Suprapubic skin (tissue), 4 donors: ENCODE results near the gene RBMS1.

ENCODE experiments used
- CTCF ChIP-seq, 2 donors: fragments of 200-600 bp in 1 of 2; fragments of 450-650 bp in 1 of 2; sonication (generic) in 1 of 2; IDR thresholded peaks; one replicate each; pipeline ENCODE4 v1.5.1; 2016 to 2019; ENCODE audit warnings: antibody characterized with exemption in 2 of 2, mild to moderate bottlenecking in 1 of 2, moderate library complexity in 1 of 2
- EP300 ChIP-seq: sonication (generic); formaldehyde crosslinking; IDR thresholded peaks from one replicate; pipeline ENCODE4 v1.6.1; 2017; ENCODE audit warnings: antibody characterized with exemption
- POLR2A ChIP-seq, 2 donors: fragments of 450-650 bp; IDR thresholded peaks; one replicate each; pipeline ENCODE4 v1.6.1; 2017; ENCODE audit warnings: antibody characterized with exemption in 2 of 2, mild to moderate bottlenecking in 2 of 2, moderate library complexity in 2 of 2
- POLR2AphosphoS5 ChIP-seq, 3 donors: sonication (generic); formaldehyde crosslinking; IDR thresholded peaks; one replicate each; pipeline ENCODE4 v1.6.1; 2017; ENCODE audit warnings: antibody characterized with exemption in 3 of 3

GRCh38 chr2:160534249-160534648 is 40.6 kb upstream of the RBMS1 start:
- TF ChIP-seq EP300 (no peak), CTCF (IDR thresholded peaks at IDR 0.05) (no peak), POLR2AphosphoS5 (IDR thresholded peaks at IDR 0.05) (no peak), POLR2A (IDR thresholded peaks at IDR 0.05) (no peak)
